ENCODE data around the gene LRRC49.

Gene LRRC49

DNA sequence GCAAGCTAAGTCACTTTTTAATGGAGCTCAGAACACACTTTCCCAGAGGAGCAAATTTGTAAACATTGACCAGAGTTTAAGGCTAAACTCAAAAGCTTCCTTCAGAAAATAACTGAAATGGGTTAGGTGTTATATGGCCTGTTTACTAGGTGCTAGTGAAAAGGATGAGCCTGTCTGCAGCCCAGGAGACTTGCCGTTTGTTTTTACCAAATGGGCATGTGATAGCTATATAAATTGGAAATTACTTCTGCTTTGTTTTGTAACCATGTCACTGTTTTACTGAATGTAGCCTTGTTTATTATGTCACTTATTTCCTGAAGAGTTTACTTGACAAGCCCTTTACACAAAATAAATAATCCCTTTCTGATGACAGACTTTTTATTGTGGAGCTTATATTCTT is 113.3 kb downstream of the LRRC49 start:
- TF ChIP-seq, protein P1, sequence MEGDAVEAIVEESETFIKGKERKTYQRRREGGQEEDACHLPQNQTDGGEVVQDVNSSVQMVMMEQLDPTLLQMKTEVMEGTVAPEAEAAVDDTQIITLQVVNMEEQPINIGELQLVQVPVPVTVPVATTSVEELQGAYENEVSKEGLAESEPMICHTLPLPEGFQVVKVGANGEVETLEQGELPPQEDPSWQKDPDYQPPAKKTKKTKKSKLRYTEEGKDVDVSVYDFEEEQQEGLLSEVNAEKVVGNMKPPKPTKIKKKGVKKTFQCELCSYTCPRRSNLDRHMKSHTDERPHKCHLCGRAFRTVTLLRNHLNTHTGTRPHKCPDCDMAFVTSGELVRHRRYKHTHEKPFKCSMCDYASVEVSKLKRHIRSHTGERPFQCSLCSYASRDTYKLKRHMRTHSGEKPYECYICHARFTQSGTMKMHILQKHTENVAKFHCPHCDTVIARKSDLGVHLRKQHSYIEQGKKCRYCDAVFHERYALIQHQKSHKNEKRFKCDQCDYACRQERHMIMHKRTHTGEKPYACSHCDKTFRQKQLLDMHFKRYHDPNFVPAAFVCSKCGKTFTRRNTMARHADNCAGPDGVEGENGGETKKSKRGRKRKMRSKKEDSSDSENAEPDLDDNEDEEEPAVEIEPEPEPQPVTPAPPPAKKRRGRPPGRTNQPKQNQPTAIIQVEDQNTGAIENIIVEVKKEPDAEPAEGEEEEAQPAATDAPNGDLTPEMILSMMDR (IDR thresholded peaks at IDR 0.05; ENCODE audit: low read depth, low read length): no peak
- no peaks in the 10 kb centered on the region for H3K36me3 ChIP-seq
- H3K9me3 ChIP-seq: no peaks in the 10 kb centered on the region
- H3K4me3 ChIP-seq (ENCODE audit: low read depth, low read length): no peak overlapping the region
- no peak for DNase-seq
- no peaks in the 10 kb centered on the region for H3K4me1 ChIP-seq
- H3K27me3 ChIP-seq: no peaks in the 10 kb centered on the region

DNA sequence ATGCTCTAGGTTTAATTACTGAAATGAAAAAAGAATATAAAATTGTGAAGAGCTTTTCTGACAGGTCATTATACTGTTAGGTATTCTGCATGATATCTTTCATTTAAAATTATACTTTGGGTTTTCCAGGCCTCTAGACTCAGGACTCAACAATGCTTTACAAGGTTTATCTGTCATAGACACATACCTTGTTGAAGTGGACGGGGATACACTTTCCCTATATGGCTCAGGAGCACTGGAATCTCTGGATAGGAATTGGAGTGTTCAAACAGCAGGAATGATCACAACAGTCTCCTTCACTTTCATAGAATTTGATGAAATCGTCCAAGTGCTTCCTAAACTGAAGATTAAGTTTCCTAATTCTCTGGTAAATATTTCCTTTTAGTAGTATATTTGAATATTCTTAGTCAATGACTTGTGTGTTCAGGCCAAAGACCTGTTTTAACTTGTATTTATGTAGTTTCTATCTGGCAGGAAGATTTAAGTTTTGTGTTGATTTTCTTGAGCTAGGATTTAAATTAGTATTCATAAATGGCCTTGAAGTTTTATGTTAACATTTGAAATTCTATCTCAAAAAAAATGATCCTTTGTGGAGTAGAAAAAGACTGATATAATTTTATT is 115.7 kb downstream of the LRRC49 start:
- DNase-seq: no peak
- H3K4me1 ChIP-seq: no peaks in the 10 kb centered on the region
- TF ChIP-seq, protein P1 (IDR thresholded peaks at IDR 0.05; ENCODE audit: low read depth, low read length): no peak
- no peaks in the 10 kb centered on the region for H3K36me3 ChIP-seq
- no peaks in the 10 kb centered on the region for H3K27me3 ChIP-seq
- H3K4me3 ChIP-seq (ENCODE audit: low read depth, low read length): no peak overlapping the region
- H3K9me3 ChIP-seq: no peaks in the 10 kb centered on the region

DNA sequence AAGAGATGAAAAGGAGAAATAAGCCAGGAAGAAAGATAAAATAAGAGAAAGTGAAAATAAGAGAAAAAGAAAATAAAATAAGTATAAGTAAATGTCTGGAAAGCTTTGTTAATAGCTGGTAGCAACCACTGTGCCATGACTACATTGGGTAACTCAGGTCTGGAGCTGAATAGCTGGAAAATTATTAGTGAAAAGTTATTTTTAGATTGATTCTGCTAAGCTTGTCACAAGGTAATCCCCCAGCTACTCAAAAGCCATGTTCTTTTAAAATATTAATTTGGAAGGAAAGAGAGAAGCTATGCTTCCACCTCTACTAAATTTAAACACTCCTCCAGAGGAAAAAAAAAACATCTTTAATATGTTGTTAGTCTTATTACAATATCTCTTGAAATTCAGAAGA is 117.8 kb downstream of the LRRC49 start:
- DNase-seq: no peak
- Histone ChIP-seq H3K4me3 (ENCODE audit: low read depth, low read length) (no peak overlapping the region), H3K9me3 (no peaks in the 10 kb centered on the region), H3K36me3 (no peaks in the 10 kb centered on the region), H3K27me3 (no peaks in the 10 kb centered on the region), H3K4me1 (no peaks in the 10 kb centered on the region)
- TF ChIP-seq, protein P1 (IDR thresholded peaks at IDR 0.05; ENCODE audit: low read depth, low read length): no peak

DNA sequence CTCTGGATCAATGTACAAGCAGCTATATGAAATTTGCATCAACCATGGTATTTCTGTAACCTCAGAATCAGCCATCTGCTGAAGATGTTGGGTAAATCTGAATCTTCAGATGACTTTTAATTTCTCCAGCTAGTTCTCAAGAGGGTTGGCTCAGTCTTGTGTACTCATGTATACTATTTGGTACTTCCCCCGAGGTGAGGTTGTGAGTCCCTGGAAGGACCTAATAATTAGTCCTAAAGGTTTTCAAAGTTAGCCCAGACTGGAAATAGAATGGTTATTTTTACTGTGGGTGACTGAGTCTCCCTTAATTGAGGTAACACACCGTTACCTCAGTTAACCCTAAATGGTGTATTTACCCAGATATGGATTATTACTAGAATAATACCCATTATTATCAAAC is 118.4 kb downstream of the LRRC49 start:
- no peaks in the 10 kb centered on the region for H3K27me3 ChIP-seq
- H3K4me1 ChIP-seq: no peaks in the 10 kb centered on the region
- H3K36me3 ChIP-seq: no peaks in the 10 kb centered on the region
- no peaks in the 10 kb centered on the region for H3K9me3 ChIP-seq
- TF ChIP-seq, protein P1 (IDR thresholded peaks at IDR 0.05; ENCODE audit: low read depth, low read length): no peak
- H3K4me3 ChIP-seq (ENCODE audit: low read depth, low read length): no peak overlapping the region
- DNase-seq: no peak

DNA sequence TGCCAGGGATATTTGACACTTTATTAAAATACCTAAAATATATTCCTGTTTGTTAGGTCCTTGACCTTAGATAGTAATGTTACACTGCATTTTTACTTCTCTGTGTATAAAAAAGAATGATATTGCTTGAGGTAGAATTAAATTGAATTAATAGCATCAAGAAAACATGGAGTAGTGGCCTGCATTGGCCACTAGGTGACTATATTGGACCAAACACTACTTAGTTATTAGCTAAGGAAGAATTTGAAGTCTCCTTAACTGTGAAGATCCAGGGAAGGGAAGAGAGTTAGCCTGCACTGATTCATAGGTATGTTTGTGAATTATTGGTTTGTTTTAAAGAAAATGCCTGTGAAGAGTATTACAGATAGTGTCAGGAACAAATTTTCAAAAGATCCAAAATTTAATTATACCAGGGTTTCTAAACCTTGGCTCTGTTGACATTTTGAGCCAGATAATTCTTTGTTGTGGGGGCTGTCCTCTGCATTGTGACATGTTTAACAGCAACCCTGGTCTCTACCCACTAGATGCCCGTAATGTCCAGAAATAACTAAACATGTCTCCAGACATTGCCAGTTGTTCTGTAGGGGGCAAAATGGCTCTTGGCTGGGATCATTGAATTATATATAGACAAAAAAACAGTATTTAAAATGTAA is 119.0 kb downstream of the LRRC49 start:
- no peaks in the 10 kb centered on the region for H3K36me3 ChIP-seq
- TF ChIP-seq, protein P1 (IDR thresholded peaks at IDR 0.05; ENCODE audit: low read depth, low read length): peak; percentile 79
- H3K4me3 ChIP-seq (ENCODE audit: low read depth, low read length): no peak overlapping the region
- H3K4me1 ChIP-seq: no peaks in the 10 kb centered on the region
- H3K27me3 ChIP-seq: no peaks in the 10 kb centered on the region
- H3K9me3 ChIP-seq: no peaks in the 10 kb centered on the region
- DNase-seq: no peak

DNA sequence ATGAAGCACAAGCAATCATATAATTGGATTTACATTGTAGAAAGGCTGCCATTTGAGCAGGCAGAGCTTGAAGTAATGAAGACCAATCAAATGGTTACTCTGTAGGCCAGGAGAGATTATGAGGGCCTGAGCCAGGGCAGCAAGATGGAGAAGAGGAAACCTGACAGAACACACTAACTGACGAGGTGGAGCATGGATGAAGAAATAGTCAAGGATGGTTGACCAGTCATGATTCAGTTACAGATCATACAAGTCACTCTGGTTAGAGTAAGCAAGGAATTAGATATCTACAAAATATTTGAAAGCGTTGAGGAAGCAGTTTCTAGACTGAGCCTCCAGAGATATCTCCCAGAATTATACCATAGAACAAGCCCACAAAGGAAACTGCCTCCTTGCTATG is 120.8 kb downstream of the LRRC49 start:
- Histone ChIP-seq H3K36me3 (no peaks in the 10 kb centered on the region), H3K4me1 (no peaks in the 10 kb centered on the region), H3K9me3 (no peaks in the 10 kb centered on the region), H3K27me3 (no peaks in the 10 kb centered on the region), H3K4me3 (ENCODE audit: low read depth, low read length) (no peak overlapping the region)
- TF ChIP-seq, protein P1 (IDR thresholded peaks at IDR 0.05; ENCODE audit: low read depth, low read length): no peak
- no peak for DNase-seq
